HS-5 (cell line): ENCODE measurements around the gene EFCAB6.
"Not testable (repeated sequence)": the region's sequence is repeated elsewhere in the genome, so short reads cannot be mapped to it uniquely, and the experiment has no call there.

Experiments
- DNase-seq: peaks from one replicate; pipeline ENCODE4 v3.0.0-alpha.2; 2012; ENCODE audit warnings: low read depth

The EFCAB6 gene

DNA sequence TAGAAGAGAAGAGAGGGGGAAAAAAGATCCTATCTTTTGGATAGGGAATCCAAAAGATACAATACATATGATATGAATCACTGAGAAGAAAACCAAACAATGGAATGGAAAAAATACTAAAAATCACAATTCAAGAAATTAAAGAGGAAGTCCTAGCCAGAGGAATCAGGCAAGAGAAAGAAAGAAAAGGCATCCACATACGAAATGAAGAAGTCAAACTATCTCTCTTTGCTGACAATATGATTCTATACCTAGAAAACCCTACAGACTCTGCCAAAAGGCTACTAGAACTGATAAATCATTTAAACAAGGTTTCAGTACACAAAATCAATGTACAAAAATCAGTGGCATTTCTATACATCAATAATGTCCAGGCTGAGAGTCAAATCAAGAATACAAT, 91.4 kb downstream of the EFCAB6 start:
- no peak for DNase-seq

DNA sequence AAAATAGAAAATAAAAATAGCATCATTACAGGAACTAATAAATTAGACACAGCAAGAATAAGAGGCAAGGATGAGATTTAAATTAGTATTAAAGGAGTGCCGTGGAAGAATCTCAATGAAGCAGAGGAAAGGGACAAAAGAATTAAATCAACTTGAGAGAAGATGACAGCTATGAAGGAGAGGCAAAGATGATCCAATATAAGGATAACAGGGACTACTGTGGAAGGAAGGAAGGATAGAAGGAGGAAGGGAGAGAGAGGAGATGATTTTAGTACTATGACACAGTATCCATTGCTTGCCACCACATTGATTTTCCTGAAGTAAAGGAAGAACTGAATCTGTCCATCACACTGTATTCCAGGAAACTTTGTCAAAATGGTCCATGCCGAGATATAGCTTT, 98.0 kb downstream of the EFCAB6 start:
- no peak for DNase-seq

DNA sequence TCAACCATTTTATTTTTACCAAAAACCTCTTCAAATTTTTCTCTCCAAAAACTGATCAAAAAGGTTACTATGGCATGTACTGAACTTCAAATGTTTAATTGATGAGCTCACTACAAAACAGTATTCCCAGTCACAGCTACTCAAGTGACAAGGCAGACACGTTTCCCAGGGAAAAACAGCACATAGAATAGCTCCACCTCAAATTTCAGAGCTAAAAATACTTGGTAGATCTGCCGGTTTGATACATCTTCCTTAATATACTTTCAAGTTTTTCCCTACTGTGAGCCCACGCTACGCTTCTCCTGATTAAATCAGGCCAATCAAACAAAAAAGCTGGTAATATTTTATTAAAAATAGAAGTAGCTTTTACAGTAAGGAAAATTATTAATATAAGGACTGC, 100.4 kb downstream of the EFCAB6 start:
- DNase-seq = no peak

- DNase-seq = no peak
Observed at GRCh38 chr22:43707648-43708047, 104.5 kb downstream of the EFCAB6 start.

DNA sequence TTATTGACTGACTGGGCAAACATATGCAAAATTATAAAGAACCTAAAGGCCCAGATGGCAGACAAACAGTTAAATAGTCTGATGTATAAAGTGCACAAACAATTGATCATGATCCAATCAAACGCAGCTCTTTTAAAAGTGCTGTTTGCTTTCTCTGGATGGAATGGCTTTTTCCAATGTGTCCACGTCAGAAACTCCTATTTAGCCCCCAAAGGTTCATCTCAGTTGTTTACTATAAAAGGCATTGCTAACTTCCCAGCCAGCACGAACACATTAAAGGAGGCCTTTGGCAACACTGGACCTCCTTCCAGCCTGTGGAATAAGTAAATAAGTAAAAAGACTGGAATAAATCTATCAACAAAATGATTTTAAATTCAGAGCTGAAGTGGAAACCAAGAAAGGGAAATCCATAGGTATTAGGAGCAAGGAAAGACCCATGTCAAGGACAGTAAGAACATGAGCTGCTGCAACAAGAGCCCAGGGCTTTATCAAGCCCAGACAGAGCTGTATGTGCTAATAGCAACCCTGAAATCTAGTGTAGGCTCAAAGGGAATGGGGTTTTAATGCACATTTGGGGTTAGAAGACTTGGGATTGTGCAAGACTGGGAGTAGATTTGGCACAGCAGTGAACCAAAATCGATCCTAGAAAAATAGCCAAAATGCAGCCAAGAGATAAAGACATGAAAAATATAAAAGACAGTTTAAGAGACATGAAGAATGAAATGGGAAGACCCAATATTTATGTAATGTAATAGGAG, 105.4 kb downstream of the EFCAB6 start:
- no peak for DNase-seq

DNA sequence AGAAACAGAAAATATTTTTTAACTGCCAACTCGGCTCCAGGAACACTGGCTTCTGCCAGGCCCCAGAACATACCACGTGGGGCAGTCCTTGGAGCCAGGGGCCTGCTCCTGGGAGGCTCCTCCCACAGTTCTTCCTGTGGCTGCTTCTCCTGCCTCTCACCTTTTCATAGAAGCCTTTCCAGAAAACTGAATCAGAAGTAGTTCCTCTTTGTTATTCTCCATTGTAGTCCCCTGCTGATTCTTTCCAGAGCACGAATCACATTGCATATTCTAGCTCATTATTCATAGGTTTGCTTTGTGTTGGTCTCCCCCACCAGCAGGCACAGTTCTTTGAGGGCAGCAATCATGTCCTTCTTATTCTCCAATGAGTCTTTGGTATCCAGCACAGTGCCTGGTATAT, 106.0 kb downstream of the EFCAB6 start:
- no peak for DNase-seq

GRCh38 chr22:43704051-43704450, 108.1 kb downstream of the EFCAB6 start:
- DNase-seq = no peak

DNA sequence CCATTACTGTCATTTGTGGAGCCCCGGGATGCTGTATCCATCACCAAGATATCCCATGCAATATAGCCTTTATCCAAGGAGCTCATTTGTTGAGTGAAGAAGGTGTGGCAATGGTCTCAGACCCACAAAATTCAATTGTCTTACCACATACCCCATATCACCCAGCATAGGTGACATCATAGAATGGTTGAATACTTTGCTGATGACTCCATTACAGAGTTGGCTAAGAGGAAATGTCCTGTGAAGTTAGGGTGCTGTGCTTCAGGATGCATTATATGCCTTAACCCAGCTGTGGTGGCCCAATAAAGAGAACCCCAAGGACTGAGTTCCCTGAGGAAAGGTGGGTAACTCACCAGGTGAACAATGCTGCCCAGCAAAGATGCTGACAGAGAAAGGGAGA, 113.7 kb downstream of the EFCAB6 start:
- DNase-seq = peak; percentile 24

GRCh38 chr22:43697894-43698293, 114.2 kb downstream of the EFCAB6 start:
- no peak for DNase-seq

DNA sequence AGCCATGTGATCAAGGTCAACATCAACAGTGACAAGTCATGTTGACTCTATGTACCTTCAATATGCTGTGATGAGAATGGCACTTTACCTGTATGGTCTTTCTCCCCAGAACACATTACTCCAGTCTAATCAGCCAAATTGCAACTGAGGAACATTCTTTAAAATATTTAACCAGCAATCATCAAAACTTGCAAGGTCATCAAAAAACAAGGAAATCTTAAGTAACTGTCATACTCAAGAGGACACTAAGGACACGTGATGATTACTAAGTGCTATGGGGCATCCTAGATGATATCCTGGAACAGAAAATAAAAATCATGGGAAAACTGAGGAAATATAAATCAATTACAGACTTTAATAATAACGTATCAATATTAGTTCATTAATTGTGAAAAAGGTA, 118.9 kb downstream of the EFCAB6 start:
- DNase-seq = no peak

GRCh38 chr22:43689356-43689755, 122.7 kb downstream of the EFCAB6 start:
- DNase-seq = no peak

- DNase-seq = no peak
Observed at GRCh38 chr22:43682851-43683250, 129.3 kb downstream of the EFCAB6 start.

- no peak for DNase-seq
Observed at GRCh38 chr22:43681731-43682360, 130.3 kb downstream of the EFCAB6 start.

DNA sequence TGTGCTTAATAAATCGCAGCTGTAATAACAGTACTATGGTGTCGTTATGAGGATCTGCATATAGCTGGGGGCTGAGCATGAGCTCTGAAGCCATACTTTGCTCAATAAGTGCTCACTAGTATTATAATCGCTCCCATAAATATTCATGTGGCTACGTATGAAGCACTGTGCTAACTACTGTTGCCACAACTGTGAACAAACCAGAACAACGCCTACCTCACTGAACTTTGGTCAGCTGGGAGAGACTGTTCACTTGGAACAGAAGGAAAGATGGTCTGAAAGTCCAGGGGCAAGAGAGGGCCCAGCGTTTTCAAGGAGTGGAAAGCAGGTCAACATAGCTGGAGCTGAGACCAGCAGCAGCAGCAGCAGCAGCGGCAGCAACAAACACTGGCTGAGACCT, 141.6 kb downstream of the EFCAB6 start:
- DNase-seq = no peak

DNA sequence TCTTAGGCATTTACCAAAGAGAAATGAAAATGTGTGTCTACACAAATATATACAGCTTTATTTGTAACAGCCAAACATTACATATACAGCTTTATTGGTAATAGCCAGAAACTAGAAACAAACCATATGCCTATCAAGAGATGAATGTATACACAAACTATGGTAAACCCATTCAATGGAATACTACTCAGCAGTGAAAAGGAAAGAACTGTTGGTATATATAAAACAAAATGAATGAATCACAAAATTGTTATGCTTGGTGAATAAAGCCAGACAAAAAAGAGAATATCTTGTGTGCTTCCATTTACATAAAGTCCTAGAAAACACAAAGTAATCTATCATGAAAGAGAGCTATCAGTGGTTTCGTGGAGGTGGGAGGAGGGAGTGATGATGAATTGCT, 142.9 kb downstream of the EFCAB6 start:
- no peak for DNase-seq

DNA sequence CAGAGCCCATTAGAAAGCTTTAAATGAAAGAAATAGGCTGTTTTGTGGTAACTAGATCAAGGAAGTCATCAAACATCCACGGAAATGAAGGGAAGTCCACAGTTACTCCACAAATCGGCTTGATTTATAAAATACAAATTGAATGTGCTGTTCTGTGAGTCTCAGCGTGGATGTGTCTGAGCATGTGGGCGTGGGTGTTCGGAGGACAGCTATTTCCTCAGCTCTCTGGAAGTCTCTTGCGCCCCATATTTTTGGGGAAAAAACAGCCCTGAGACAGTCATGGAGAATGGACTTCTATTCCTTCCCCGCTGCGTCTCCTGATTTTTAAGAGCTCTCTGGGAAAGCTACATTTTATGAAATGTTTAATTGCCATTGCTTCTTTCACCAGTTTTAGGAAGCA, 144.4 kb downstream of the EFCAB6 start:
- DNase-seq = no peak

- no peak for DNase-seq
Observed at GRCh38 chr22:43666457-43666856, 145.6 kb downstream of the EFCAB6 start.

DNA sequence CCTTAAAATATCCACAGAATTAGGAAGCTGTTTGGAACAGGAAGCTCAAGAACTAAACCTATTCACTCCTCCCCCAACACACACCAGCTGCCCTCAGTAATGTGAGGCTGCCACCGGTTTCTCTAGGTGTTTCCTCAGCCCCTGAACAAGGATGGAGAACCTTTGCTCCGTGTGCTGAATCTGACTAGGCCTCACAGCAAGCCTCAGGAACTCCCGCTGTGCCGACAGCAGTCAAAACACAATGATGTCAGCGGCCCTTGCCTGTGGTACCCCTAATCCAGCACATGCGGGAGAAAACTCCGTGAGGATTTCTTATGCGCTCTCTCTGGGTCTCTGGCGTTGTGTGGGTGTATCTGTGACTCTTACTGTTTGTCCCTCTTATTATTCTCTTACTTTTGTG, 153.3 kb downstream of the EFCAB6 start:
- no peak for DNase-seq

DNA sequence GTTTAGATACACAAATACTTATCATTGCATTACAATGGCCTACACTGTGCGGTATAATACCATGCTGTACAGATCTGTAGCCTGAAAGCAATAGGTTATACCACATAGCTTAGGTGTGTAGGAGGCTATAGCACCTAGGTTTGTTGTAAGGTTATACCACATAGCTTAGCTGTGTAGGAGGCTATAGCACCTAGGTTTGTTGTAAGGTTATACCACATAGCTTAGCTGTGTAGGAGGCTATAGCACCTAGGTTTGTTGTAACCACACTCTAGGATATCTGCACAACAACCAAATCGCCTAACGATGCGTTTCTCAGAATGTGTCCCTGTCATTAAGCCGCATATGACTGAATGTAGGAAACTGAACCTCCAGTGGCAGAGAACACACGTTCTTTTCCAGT, 155.5 kb downstream of the EFCAB6 start:
- not testable (repeated sequence) for DNase-seq

- DNase-seq = no peak
Observed at GRCh38 chr22:43654271-43654670, 157.8 kb downstream of the EFCAB6 start.

- no peak for DNase-seq
Observed at GRCh38 chr22:43652845-43653244, 159.3 kb downstream of the EFCAB6 start.

DNA sequence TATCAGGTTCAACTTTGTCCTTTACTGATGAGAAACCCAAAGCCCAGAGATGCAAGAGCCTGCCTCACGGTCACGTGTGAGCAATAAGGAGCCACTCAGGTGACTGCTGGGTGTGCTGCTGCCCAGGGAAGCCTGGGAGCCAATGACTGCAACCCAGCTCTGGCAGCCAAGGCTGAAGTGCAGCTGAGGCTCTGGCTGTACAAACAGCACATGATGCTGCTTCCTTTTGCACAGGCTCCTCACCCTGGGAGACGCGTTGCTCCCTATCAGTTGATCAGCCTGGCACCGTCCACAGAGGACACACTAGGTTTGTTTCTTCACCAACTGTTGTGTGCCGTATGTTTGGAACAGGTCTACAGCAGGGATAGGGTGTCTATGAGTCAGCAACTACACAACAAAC, 168.7 kb downstream of the EFCAB6 start:
- no peak for DNase-seq

- DNase-seq = no peak
Observed at GRCh38 chr22:43642319-43643206, 169.5 kb downstream of the EFCAB6 start.
